ENCODE results near the gene RBM8A. TPM values are rescaled to one million over a fixed set of nuclear protein-coding genes. Genes with fewer than 3 reads are reported as not detected.

RBM8A gene
- total and polyA plus RNA-seq, 2 donors (not counting 1 experiment from before 2014, with no cell fraction given): 137 to 169 TPM

DNA sequence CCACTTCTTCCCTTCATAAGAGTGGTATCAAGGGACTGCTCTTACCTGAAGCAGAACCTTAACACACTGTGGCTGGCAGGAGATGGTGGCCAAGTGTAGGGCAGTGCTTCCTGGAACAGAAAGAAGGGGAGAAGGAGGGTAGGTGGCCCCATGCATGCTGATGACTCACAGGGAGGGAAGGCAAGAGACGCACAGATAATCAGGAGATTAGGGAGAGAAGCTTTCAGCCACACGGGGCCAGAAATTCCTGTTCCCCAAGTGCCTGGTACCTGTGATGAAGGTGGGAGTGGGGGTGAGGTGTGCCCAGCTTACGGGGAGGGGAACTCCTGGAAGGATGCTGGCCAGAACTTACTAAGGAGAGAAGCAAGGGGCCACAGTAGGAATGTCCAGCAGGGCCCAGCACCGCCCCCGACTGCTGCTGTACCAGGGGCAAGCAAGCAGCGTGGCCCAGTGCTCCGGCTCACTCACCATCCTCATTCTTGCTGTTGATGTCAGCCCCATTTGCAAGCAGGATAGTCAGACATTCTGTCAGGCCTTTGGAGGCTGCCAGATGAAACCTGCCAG lies 49.3 kb downstream of the RBM8A start:
- POLR2A ChIA-PET: no interaction called here

DNA sequence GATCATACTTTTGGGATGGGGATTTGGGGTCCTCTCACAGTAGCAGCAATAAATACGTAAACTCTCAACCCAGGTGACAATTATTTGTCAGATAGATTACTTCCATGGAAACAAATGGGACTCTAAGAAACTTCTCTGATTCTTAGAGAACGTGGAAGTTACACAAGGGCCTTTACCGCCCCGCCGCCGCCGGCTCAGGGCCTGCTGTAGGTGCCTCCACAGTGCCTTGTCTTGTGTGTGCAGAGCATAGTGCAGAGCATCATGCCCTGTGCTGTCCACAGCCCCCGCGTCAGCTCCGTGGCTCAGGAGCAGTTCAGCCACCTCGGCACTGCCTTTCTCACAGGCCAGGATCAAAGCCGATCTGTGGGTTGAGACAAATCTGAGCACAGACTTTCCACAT lies 52.6 kb downstream of the RBM8A start:
- Histone ChIP-seq H3K4me3 (ENCODE audit: control extremely low read depth in 1 of 5, extremely low read depth in 1 of 5, insufficient read depth in 1 of 5, low read depth in 2 of 5, low read length in 4 of 5) (no peak overlapping the region), H3K79me2 (ENCODE audit: control insufficient read depth, insufficient read depth, low read length) (no peaks in the 10 kb centered on the region), H3K27ac (ENCODE audit: low read length in 2 of 2) (no peak overlapping the region), H3K36me3 (replicated peaks in 1 of 2; ENCODE audit: control extremely low read depth in 1 of 2, control insufficient read depth in 1 of 2, extremely low read depth in 1 of 2, insufficient read depth in 2 of 2, low read length in 1 of 2) (no peaks in the 10 kb centered on the region), H3K9ac (ENCODE audit: low read length) (no peak overlapping the region), H3K4me1 (ENCODE audit: control insufficient read depth in 2 of 2, insufficient read depth in 2 of 2, low read length in 2 of 2) (peaks cover 10 to 11% of the 10 kb centered on the region in 2 donors), H2AFZ (ENCODE audit: insufficient read depth, low read depth, low read length, poor library complexity, severe bottlenecking) (no peak overlapping the region), H3K9me3 (ENCODE audit: control extremely low read depth in 1 of 3, control insufficient read depth in 2 of 3, insufficient read depth in 1 of 3, low read length in 2 of 3) (no peaks in the 10 kb centered on the region), H3K4me2 (replicated peaks; ENCODE audit: low read depth, low read length, poor library complexity, severe bottlenecking) (no peak overlapping the region), H4K20me1 (ENCODE audit: control insufficient read depth, insufficient read depth, low read length, poor library complexity, severe bottlenecking) (no peaks in the 10 kb centered on the region), H3K27me3 (replicated peaks in 1 of 4; ENCODE audit: control extremely low read depth in 1 of 4, control insufficient read depth in 3 of 4, insufficient read depth in 4 of 4, low read length in 3 of 4) (peaks cover 0 to 19% (median 0%) of the 10 kb centered on the region in 4 experiments)
- Mint-ChIP-seq H3K27me3 (peaks cover 42% of the 10 kb centered on the region), H3K4me3 (no peak overlapping the region), H3K27ac (no peak overlapping the region), H3K9me3 (ENCODE audit: insufficient read depth) (no peaks in the 10 kb centered on the region), H3K4me1 (peaks cover 13% of the 10 kb centered on the region)
- no peak for DNase-seq
- ATAC-seq (ENCODE audit: low read depth): no peak
- intact Hi-C loops (cut with micrococcal nuclease): no loop called here
- WGBS (ENCODE audit: insufficient coverage): 97% methylated on average over 12 of the region's 12 CpGs
- CTCF ChIA-PET: no interaction called here
- TF ChIP-seq EZH2 (IDR thresholded peaks at IDR 0.05; ENCODE audit: borderline replicate concordance, insufficient read depth, low read depth, low read length, poor library complexity, severe bottlenecking): no peak
- TF ChIP-seq, protein P1, sequence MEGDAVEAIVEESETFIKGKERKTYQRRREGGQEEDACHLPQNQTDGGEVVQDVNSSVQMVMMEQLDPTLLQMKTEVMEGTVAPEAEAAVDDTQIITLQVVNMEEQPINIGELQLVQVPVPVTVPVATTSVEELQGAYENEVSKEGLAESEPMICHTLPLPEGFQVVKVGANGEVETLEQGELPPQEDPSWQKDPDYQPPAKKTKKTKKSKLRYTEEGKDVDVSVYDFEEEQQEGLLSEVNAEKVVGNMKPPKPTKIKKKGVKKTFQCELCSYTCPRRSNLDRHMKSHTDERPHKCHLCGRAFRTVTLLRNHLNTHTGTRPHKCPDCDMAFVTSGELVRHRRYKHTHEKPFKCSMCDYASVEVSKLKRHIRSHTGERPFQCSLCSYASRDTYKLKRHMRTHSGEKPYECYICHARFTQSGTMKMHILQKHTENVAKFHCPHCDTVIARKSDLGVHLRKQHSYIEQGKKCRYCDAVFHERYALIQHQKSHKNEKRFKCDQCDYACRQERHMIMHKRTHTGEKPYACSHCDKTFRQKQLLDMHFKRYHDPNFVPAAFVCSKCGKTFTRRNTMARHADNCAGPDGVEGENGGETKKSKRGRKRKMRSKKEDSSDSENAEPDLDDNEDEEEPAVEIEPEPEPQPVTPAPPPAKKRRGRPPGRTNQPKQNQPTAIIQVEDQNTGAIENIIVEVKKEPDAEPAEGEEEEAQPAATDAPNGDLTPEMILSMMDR (IDR thresholded peaks at IDR 0.05): no peak
- POLR2A ChIA-PET: no interaction called here

More for the DNA sequence above, 49.3 kb downstream of the RBM8A start:
- TF ChIP-seq EZH2 (IDR thresholded peaks at IDR 0.05; ENCODE audit: borderline replicate concordance, insufficient read depth, low read depth, low read length, poor library complexity, severe bottlenecking): no peak
- TF ChIP-seq, protein P1 (IDR thresholded peaks at IDR 0.05): no peak
- no peak overlapping the region for H3K4me3 Mint-ChIP-seq
- no peak overlapping the region for H3K4me3 ChIP-seq (ENCODE audit: control extremely low read depth in 1 of 5, extremely low read depth in 1 of 5, insufficient read depth in 1 of 5, low read depth in 2 of 5, low read length in 4 of 5)
- H3K4me1 ChIP-seq (ENCODE audit: control insufficient read depth in 2 of 2, insufficient read depth in 2 of 2, low read length in 2 of 2): no peaks in the 10 kb centered on the region
- H3K79me2 ChIP-seq (ENCODE audit: control insufficient read depth, insufficient read depth, low read length): no peaks in the 10 kb centered on the region
- no peak for DNase-seq
- H3K4me2 ChIP-seq (replicated peaks; ENCODE audit: low read depth, low read length, poor library complexity, severe bottlenecking): no peak overlapping the region
- peaks cover 3% of the 10 kb centered on the region for H3K4me1 Mint-ChIP-seq
- no peaks in the 10 kb centered on the region for H3K9me3 Mint-ChIP-seq (ENCODE audit: insufficient read depth)
- peaks cover 31% of the 10 kb centered on the region for H3K27me3 Mint-ChIP-seq
- H3K27me3 ChIP-seq (replicated peaks in 1 of 4; ENCODE audit: control extremely low read depth in 1 of 4, control insufficient read depth in 3 of 4, insufficient read depth in 4 of 4, low read length in 3 of 4): peaks cover 0 to 16% (median 0%) of the 10 kb centered on the region in 4 experiments
- no peaks in the 10 kb centered on the region for H3K9me3 ChIP-seq (ENCODE audit: control extremely low read depth in 1 of 3, control insufficient read depth in 2 of 3, insufficient read depth in 1 of 3, low read length in 2 of 3)
- CTCF ChIA-PET: interaction anchor here (1.4 kb wide), 1 partner anchor 14 kb away, joined by 4 read pairs; no protein-coding TSS in a partner anchor
- no peaks in the 10 kb centered on the region for H3K36me3 ChIP-seq (replicated peaks in 1 of 2; ENCODE audit: control extremely low read depth in 1 of 2, control insufficient read depth in 1 of 2, extremely low read depth in 1 of 2, insufficient read depth in 2 of 2, low read length in 1 of 2)
- H3K9ac ChIP-seq (ENCODE audit: low read length): no peak overlapping the region
- no peak overlapping the region for H2AFZ ChIP-seq (ENCODE audit: insufficient read depth, low read depth, low read length, poor library complexity, severe bottlenecking)
- no peak overlapping the region for H3K27ac Mint-ChIP-seq
- H4K20me1 ChIP-seq (ENCODE audit: control insufficient read depth, insufficient read depth, low read length, poor library complexity, severe bottlenecking): no peaks in the 10 kb centered on the region
- no peak for ATAC-seq (ENCODE audit: low read depth)
- no peak overlapping the region for H3K27ac ChIP-seq (ENCODE audit: low read length in 2 of 2)
- 94% methylated on average over 5 of the region's 7 CpGs for WGBS (ENCODE audit: insufficient coverage)
- intact Hi-C loops (cut with micrococcal nuclease): no loop called here
